Glutamatergic neuron (in vitro differentiated cells): ENCODE data around the gene VEPH1. TPM values are rescaled to one million over a fixed set of nuclear protein-coding genes. Genes with fewer than 3 reads are reported as not detected.

ENCODE experiments used
- DNase-seq: peaks from one replicate; pipeline ENCODE4 v3.0.0; 2022
- H3K27ac Mint-ChIP-seq: one replicate; pipeline ENCODE4 v1.8.0; 2020; ENCODE audit warnings: mild to moderate bottlenecking, mixed read lengths, inconsistent platforms; ENCODE audit not compliant: unreplicated experiment
- H3K27me3 Mint-ChIP-seq: one replicate; pipeline ENCODE4 v1.8.0; 2020; ENCODE audit warnings: mild to moderate bottlenecking, moderate library complexity, mixed read lengths, inconsistent platforms; ENCODE audit not compliant: unreplicated experiment
- H3K36me3 Mint-ChIP-seq: one replicate; pipeline ENCODE4 v1.8.0; 2020; ENCODE audit warnings: mild to moderate bottlenecking, mixed read lengths, inconsistent platforms; ENCODE audit not compliant: unreplicated experiment
- H3K4me1 Mint-ChIP-seq: one replicate; pipeline ENCODE4 v1.8.0; 2020; ENCODE audit warnings: mild to moderate bottlenecking, low read depth, mixed read lengths, inconsistent platforms; ENCODE audit not compliant: unreplicated experiment
- H3K4me3 Mint-ChIP-seq: one replicate; pipeline ENCODE4 v1.8.0; 2020; ENCODE audit warnings: mild to moderate bottlenecking, mixed read lengths, inconsistent platforms; ENCODE audit not compliant: unreplicated experiment
- H3K9me3 Mint-ChIP-seq: one replicate; pipeline ENCODE4 v1.8.0; 2020; ENCODE audit warnings: mild to moderate bottlenecking, moderate library complexity, mixed read lengths, inconsistent platforms; ENCODE audit not compliant: unreplicated experiment
- total RNA-seq: library from RNA; stranded (reverse); fragmentation: NEBNext Ultra II Directional; extraction: Animal tissue kit (Norgen Biotek cat#: 25700); gene quantifications from one replicate; pipeline ENCODE4 v1.2.1, GENCODE V29; 2021; ENCODE audit not compliant: unreplicated experiment
- TF ChIP-seq, protein P1 (sequence below): fragments of 200-600 bp; sonication (generic); IDR thresholded peaks from one replicate; pipeline ENCODE4 v1.5.0; 2021; ENCODE audit not compliant: partially characterized antibody, unreplicated experiment

The VEPH1 gene
- total RNA-seq, 1 donor from 2014 or later = 9.3 TPM

- no peaks in the 10 kb centered on the region for H3K27me3 Mint-ChIP-seq
- H3K4me3 Mint-ChIP-seq = no peak overlapping the region
- no peak overlapping the region for H3K27ac Mint-ChIP-seq
- TF ChIP-seq, protein P1, sequence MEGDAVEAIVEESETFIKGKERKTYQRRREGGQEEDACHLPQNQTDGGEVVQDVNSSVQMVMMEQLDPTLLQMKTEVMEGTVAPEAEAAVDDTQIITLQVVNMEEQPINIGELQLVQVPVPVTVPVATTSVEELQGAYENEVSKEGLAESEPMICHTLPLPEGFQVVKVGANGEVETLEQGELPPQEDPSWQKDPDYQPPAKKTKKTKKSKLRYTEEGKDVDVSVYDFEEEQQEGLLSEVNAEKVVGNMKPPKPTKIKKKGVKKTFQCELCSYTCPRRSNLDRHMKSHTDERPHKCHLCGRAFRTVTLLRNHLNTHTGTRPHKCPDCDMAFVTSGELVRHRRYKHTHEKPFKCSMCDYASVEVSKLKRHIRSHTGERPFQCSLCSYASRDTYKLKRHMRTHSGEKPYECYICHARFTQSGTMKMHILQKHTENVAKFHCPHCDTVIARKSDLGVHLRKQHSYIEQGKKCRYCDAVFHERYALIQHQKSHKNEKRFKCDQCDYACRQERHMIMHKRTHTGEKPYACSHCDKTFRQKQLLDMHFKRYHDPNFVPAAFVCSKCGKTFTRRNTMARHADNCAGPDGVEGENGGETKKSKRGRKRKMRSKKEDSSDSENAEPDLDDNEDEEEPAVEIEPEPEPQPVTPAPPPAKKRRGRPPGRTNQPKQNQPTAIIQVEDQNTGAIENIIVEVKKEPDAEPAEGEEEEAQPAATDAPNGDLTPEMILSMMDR = no peak
- no peaks in the 10 kb centered on the region for H3K9me3 Mint-ChIP-seq
- DNase-seq = no peak
- H3K4me1 Mint-ChIP-seq = no peaks in the 10 kb centered on the region
- H3K36me3 Mint-ChIP-seq = no peaks in the 10 kb centered on the region
Observed at GRCh38 chr3:157463816-157464215, 39.4 kb downstream of the VEPH1 start.

DNA sequence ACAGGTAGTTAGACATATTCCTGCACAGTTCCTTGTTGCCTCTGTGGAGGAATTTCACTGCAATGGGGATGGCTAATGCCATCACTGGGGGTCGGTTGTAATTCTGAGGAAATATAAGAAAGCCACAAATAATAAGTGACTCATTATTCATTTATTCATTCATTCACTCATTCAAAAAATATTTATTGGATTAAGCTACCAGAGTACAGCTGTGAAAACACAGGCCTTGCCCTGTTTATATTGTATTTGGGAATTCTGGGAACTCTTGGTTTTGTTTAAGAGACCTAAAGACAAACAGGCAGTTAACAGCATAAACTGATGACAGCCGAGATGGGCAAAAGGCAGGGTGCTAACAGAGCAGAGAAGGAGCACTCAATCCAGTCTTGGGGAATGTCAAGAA lies 43.0 kb downstream of the VEPH1 start:
- no peak for DNase-seq
- Mint-ChIP-seq H3K4me3 (no peak overlapping the region), H3K36me3 (no peaks in the 10 kb centered on the region), H3K27me3 (no peaks in the 10 kb centered on the region), H3K27ac (no peak overlapping the region), H3K9me3 (no peaks in the 10 kb centered on the region), H3K4me1 (no peaks in the 10 kb centered on the region)
- TF ChIP-seq, protein P1 = no peak

DNA sequence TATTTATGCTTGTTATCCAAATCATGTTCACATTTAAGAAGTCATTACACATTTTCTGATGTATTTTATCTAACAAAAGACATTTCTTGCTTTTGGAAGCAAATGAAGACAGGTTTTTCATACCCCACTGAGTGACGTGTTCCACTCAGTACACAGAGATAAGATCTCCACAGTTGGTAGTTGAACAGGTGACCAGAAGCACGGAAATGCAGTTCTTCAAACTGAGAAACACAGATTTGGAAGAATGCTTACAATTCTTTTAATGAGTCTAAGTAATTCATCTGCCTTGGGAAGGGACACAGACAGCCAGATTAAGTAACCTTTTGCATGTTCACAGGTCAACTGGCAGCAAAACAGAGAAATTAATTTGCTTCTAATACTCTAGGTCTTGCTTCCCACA lies 43.5 kb downstream of the VEPH1 start:
- no peaks in the 10 kb centered on the region for H3K9me3 Mint-ChIP-seq
- no peak for DNase-seq
- H3K27ac Mint-ChIP-seq = no peak overlapping the region
- no peaks in the 10 kb centered on the region for H3K27me3 Mint-ChIP-seq
- no peaks in the 10 kb centered on the region for H3K4me1 Mint-ChIP-seq
- TF ChIP-seq, protein P1 = no peak
- H3K4me3 Mint-ChIP-seq = no peak overlapping the region
- H3K36me3 Mint-ChIP-seq = no peaks in the 10 kb centered on the region

GRCh38 chr3:157453824-157454223 lies 49.4 kb downstream of the VEPH1 start:
- H3K27me3 Mint-ChIP-seq = no peaks in the 10 kb centered on the region

DNA sequence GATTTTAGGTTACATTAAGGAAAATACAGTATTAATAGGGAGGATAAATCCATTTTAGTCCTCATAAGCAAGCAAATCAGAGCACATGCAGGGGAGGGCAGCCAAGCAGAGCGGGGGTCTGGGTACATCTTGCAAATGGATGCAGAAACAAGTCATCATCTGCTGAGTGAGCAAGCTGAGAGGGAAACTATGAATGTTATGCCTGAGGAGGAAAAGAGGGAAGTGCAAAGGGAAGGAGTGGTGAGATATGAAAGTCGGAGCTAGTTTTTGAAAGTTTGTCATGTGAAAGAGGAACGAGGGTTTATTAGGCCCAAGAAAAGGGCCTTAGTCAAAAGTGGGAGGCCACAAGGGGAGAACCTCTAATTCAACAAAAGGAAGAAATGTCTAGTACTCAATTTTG lies 51.1 kb downstream of the VEPH1 start:
- DNase-seq = no peak
- Mint-ChIP-seq H3K27ac (no peak overlapping the region), H3K9me3 (no peaks in the 10 kb centered on the region), H3K4me1 (no peaks in the 10 kb centered on the region), H3K4me3 (no peak overlapping the region), H3K36me3 (no peaks in the 10 kb centered on the region), H3K27me3 (no peaks in the 10 kb centered on the region)
- TF ChIP-seq, protein P1 = no peak

More at GRCh38 chr3:157453824-157454223, 49.4 kb downstream of the VEPH1 start:
- no peaks in the 10 kb centered on the region for H3K36me3 Mint-ChIP-seq
- no peak overlapping the region for H3K4me3 Mint-ChIP-seq
- TF ChIP-seq, protein P1 = no peak
- no peak overlapping the region for H3K27ac Mint-ChIP-seq
- no peaks in the 10 kb centered on the region for H3K9me3 Mint-ChIP-seq
- no peaks in the 10 kb centered on the region for H3K4me1 Mint-ChIP-seq
- no peak for DNase-seq
